Stimulated activated CD4-positive, alpha-beta T cell treated with anti-CD3 and anti-CD28 coated beads, Interleukin-15, amount 100 ng/mL, for 24 hours (primary cell): Measurements from ENCODE around the gene PDCD10.

Experiments
- DNase-seq: peaks from one replicate; pipeline ENCODE4 v3.0.0-alpha.2; 2020

PDCD10 gene

DNA sequence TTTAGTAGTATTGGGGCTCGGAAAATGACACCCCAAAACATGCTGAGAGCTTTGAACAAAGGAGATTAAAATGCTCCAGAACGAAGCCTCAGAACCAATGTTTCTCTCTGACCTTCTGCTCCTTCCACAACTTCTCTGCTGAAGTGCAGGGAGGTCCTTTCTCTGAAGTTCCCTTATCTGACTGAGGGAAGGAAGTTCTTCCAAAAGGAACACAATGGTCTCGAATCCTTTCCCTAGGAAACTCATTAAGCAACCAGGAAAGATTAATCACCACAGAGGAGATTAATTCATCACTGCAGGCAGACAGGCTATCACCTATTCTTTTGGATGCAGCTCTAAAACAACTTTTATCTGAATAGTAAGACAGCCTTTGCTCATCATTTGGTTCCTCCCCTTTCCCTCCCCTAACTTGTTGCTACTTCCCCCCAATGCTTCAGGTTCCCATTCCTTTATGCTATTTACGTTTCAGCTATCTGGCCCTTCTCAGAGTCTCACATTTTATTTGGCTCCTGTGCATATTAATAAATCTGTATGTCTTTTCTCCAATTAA, 62.7 kb downstream of the PDCD10 start:
- DNase-seq: no peak

DNA sequence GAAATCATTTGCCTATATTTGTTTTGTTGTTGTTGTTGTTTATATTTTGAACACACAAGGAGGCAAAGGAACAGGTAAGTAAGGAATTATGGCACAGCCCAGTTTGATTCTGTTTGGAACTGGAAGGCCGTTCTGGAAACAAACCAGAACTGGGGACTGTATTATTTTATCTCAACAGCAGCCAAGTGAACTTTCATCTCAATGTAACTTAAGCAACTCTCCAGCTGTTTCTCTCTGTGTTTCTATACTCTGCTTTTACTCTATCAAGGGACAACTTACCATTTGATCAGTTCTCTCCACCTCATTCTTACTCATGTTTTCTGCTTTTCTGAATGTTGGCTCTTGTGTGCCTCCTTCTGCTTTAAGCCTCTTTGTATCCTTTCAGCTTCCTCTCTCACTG, 65.0 kb downstream of the PDCD10 start:
- no peak for DNase-seq

DNA sequence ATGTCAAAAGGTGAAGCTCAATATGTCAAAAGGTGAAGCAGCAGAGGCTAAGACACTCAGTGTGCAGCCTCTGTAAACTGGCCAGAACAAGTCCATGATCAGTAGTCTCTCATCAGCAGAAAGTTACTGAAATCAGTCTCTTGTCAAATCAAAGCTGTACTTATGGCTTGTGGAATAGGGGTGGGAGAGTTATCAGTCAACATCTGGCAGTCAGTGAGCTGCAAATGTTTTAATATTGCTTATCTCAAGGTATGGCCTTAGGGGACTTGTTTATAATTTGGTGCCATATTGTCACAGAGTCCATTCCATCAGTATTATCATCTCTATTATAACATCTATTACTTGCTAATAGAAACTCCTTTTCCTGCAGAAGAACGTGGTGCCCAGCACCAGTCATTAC, 66.0 kb downstream of the PDCD10 start:
- no peak for DNase-seq

DNA sequence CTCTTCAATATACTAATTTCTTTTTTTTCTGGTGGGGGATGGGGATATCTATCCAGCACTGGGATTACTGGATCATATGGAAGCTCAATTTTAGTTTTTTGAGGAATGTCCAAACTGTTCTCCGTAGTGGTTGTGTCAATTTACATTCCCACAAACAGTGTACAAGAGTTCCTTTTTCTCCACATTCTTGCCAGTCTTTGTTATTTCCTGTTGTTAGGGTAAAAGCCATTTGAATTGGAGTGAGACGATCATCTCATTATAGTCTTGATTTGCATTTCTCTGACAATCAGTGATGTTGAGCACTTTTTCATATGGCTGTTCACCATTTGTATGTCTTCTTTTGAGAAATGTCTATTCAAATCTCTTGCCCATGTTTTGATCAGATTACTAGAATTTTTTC, 68.1 kb downstream of the PDCD10 start:
- no peak for DNase-seq

DNA sequence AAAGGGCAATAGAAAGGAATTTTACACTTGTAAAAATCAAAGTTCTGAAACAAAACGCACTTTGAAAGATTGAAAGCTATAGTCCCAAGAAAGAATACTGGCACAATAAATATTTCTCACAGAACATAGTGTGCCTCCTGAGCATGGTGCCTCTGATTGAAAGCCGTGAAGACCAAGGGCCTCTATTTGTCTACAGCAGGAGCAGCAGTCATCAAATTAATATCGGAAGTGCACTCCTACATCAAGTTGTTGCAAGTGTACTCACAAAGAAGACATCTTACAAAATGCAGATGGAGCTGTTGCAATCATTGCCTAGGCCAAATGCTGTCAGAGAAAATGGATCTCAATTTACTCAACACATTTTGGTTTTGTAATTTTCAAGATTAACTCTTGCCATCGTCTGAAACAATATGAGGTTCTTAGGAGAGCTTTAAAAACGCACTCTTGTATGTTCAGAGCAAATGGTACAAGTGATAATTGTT, 71.7 kb downstream of the PDCD10 start:
- DNase-seq: no peak

DNA sequence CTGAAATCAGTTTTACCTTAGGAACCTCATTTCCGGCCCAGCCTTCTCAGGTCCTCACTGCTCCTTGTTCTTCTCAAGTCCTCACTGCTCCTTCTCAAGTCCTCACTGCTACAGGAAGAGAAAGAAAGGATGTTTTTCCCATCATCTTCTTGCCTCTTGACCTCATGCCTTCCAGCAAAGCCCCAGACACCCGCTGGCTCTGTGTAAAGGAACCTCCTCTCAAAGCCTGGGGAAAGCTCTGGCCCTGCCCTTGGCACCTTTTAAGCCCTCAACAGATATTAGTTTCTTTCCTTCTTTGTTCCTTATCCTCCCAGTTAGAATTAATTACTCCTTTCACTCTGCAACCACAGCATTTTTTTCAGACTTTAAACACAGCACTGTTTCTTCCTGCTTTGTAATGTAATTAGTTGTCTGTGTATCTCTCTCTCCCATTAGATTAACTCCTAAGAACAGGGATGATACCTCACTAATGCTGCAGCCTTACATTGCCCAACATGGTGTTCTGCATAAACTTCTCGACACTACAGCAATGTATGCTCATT, 76.9 kb downstream of the PDCD10 start:
- DNase-seq: no peak

DNA sequence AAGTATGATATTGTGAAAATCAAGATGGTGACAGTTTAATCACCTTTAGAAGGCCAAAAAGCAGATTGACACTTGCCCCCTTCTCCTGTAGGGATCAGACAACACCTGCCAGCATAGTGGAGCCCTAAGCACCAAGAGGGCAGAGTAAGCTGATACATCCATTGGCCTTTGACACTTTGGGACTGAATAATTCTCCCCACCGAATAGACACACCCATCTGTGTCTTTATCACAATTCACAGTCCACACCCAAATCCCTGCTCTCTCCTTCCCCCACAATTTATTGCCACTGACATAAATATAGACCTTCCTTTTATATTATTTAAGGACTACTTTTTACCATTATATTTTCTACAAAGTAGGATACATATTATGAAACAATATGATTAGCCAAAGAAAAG, 77.9 kb downstream of the PDCD10 start:
- no peak for DNase-seq

DNA sequence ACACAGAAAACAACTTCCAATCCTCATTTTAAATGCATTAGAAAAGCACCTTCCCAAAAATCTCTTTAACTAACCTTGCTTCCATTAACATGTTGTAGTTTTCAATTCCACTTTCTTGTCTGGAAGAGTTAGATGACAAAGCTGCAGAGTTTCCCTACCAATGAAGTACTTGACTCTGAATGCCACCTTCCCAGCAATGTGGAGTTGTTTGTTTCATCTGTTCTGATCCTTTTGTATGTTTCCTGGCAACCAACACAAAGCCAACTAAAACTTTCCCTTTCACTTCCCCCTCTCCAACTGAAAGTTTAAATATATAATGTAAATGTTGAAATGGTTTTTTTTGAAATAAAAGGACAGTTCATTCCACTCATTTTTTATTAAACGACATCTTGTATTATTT, 80.9 kb downstream of the PDCD10 start, which contains the start of gene WDR49:
Gene WDR49, minus strand, starts transcription at position 183 of the 400 bp plus-strand sequence. CDS start 517 bp downstream, outside the sequence.
- DNase-seq: no peak

DNA sequence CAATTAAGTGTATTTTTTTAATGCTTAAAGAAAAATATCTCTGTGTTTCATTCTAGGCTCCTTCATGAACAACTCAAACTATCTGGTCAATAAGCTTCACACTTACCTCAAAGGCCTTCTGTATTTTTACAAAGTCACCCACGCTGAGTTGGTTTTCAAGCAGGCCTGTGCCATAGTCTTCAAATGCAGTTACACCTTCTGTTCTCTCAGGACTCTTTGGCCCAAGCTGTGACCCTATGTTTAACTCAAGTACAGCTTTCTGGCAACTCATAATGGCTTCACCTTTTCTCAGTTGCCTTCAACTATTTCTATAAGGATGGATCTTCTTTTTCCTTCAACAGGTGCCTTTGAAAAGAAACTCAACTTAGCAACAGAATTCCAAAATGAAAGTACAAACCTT, 81.5 kb downstream of the PDCD10 start:
- no peak for DNase-seq

DNA sequence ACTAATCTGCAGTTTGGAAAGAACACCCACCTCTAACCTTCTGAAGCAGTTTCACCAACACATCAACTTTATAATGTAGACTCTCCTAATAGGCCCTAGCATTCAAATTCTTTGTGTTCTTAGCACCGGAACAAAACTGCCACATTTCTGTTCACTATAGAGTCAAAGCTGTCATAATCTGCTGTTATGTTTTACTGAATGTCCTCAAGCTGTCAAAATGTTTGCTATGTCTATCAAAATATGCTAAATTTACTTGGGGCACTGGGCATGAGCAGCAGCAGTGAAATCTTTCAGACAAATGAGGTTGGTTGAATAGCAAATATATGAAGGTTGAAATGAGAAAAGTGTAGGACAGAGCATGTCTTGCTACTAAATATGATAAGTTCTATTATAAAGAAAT, 82.9 kb downstream of the PDCD10 start:
- DNase-seq: no peak

DNA sequence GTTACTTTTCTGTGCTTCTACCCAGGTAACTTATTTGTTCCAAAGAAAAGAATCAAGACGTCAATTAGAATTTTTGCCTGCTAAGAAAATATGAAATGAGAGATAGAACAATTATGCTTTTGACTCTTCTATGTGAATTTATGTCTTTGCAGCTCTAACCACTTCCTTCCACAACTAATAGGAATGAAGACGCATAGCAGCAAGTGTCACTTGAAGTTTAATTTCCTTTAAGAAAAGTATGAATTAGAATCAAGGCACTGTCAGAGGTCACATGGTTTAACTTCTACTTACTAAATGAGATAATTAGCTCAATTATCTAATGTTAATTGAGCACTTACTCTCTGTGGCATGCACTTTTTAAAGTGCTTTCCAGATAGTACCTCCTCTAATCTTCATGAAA, 84.2 kb downstream of the PDCD10 start:
- no peak for DNase-seq

DNA sequence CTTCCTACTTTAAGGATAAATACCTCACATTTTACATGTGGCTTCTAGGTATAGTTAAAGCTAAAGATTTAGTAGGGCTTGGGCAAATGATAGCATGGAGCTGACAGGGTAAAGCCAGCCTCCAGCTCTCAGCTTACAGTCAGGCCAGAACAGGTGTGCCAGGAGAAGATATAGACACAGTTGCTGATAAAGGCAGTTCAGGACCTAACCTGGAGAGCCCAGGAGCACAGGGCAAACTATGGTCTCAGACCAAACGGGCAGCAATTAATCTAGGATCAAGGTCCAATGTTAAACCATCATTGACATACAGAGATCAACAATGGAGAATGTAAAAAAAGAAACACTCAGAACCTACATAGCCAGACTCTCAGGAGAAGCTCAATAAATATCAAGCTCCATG, 84.9 kb downstream of the PDCD10 start:
- no peak for DNase-seq

DNA sequence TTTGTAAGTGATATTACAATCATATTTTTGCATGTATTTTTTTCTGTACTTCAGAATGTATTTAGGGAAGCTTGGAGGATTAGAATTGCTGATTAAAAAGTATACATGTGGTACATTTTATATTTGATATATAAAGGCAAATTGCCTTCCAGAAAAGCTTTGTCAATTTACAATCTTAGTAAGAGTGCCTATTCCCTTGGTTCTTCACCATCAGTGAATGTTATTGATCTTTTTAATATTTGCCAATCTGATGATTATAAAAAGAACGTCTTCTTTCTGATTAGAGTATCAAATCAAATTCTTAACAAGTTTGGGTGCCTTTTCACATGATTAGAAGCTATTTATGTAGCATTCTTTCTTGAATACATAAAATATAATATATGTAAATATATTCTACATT, 90.1 kb downstream of the PDCD10 start:
- DNase-seq: no peak
